HG02571 (cell line): ENCODE results near the gene GREB1L.
"Not testable (repeated sequence)": the region's sequence is repeated elsewhere in the genome, so short reads cannot be mapped to it uniquely, and the experiment has no call there.

Experiments
- ATAC-seq: cut with Tn5 transposase; IDR thresholded peaks from one replicate; pipeline ENCODE4 v1.9.1; 2021; ENCODE audit warnings: mild to moderate bottlenecking, moderate library complexity; ENCODE audit not compliant: unreplicated experiment

The GREB1L gene

GRCh38 chr18:21262979-21263378, 20.9 kb downstream of the GREB1L start:
- ATAC-seq = no peak

DNA sequence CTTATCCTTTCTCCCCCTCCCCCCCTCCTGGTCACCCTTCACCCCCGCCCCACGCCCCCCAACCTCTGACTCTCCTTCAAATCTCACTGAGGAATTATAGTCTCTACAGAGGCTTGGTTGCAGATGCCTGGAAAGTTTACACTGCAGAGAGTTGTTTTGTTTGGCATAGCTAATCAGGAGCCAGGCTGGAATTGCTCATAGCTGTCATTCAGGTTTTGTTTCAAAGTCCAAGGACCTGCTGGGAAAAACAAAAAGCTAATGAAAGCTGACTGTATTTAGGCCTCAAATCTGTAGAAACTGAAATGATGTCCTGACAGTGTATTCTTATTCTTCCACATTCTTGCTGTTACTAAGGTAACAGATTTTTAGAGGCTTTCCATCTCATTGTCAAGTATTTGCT, 22.6 kb downstream of the GREB1L start:
- ATAC-seq = no peak

DNA sequence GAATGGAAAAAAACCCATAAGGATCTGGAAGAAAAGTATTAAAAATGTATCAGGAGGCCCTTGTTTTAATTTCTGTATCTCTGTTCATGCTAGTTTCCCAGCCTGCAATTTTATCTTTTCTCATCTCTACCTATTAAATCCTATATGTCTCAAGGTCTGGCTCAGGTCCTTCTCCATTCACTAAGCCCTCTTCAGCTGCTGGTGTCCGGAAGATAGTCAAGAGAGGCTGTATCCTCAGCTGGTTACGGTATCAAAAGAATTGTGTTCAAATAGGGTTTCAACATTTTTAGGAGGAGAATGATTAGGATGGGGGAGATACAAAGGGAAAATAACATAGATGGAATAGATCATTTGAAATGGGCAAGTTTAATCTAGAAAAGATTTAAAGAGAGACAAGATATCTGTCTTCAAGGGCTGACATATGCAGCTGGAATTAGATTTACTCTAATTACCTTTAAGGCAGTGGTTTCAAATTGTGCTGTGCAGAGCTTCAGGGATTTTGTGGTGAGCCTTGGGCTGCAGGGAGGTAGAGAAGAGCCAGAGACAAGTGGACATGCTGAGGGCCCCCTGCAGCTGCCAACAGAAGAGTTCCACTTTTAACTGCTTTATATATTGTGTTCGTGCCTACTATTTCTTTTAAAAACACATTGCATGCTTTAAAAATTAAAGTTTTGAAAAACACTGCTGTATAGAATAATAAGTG, 24.1 kb downstream of the GREB1L start:
- no peak for ATAC-seq

DNA sequence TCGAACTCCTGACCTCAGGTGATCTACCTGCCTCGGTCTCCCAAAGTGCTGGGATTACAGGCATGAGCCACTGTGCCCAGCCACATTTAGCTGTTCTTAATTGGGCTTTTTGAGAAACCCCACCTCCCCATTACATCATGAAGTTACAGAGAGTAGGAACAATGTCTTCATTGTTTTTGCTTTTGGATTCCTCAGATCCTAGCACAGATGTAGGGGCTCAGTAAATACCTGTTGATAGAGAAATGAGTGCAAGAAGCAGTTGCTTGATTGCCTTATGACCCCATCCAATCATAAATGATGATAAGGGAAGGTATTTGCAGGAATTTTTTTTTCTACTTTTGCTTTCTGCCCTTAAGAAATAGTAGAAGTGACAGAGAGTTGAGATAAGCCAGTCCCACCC, 25.4 kb downstream of the GREB1L start:
- no peak for ATAC-seq

DNA sequence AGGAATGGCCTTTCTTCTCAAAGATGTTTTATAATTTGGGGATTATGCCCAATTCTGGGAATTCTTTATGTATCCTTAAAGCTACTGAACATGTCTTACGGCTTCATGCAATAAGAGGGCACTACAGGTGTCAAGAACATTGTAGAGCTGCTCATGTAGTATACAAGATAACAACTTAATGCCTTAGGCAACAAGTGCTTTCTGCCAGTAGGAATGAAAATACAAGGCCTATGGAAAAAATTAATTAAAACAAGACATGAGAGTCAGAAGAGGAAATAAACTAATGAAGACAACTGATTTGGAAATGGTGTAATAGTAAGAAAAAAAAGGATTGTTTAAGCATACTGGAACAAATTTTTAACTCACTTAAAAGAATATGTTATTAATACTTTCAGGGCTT, 27.3 kb downstream of the GREB1L start:
- no peak for ATAC-seq

- ATAC-seq = no peak
Measured at GRCh38 chr18:21270453-21270852, 28.4 kb downstream of the GREB1L start.

DNA sequence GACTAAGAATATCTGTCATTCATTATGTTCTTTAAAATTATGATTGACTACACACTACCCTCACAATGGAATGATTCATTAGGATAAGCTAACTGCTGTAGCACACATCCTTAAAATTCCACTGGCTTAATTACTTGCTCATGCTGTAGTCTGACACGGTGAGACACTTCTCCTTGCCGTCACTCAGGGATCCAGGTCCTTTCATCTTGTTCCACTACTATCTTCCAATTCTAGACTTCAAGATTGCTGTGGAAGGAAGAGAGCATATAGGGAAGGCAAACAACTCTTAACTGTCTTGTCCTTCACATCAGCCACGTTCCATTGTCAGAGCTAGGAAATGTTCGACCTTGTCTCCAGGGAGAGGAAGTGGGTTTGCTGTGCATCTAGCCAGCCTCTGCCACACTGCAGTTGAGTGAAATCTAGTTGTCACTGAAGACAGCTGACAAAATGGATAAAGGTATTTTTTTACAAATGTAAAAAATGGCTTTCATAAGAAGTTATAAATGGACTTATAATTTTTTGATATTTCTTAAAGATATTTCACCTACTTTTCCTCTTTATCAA, 30.1 kb downstream of the GREB1L start:
- no peak for ATAC-seq

- ATAC-seq = no peak
Measured at GRCh38 chr18:21273568-21273967, 31.5 kb downstream of the GREB1L start.

DNA sequence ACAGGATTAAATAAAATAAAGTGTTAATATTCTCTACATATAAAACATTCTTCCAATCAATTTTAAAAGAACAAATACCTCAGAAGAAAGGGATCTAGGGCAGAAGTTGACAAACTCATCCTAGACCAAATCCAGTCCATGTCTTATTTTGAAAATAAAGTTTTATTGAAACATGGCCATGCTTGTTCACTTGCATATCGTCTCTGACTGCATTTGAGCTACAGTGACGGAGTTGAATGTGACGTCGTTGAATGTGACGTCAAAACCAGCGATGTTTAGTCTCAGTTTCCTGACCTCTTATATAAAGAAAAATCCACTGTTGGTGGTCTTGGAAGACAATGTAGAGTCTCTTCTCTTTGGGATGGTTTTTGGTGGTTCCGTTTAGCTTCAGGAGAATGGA, 33.6 kb downstream of the GREB1L start:
- ATAC-seq = no peak

GRCh38 chr18:21277578-21277977, 35.5 kb downstream of the GREB1L start:
- ATAC-seq = no peak

DNA sequence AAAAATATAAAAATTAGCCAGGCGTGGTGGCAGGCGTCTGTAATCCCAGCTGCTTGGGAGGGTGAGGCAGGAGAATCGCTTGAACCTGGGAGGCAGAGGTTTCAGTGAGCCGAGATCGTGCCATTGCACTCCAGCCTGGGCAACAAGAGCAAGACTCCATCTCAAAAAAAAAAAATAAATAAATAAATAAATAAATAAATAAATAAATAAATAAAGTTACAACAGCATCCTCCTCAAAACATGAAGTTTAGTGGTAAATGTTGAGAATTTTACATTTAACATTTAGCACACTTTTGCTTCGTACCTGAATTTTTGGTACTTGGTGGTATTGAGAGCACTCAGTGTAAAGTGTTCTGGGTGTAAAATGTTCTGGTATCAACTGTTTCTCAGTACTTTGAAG, 36.2 kb downstream of the GREB1L start:
- not testable (repeated sequence) for ATAC-seq

DNA sequence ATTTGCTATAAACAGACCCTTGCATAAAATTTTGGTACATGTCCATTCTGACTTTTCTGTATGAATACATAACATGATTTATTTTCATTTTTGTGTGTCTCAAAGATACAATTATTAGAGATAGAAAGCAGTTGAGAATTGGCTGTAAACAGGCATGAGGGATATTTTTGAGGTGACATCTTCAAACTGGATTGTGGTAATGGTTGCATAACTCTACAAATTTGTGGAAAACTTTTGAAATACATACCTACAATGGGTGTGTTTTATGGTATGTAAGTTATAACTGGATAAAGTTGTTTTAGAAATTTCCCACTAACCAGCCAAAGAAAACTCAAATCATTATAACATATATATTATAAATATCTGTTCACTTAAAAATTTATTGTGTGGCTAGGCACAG, 39.6 kb downstream of the GREB1L start:
- ATAC-seq = no peak

- ATAC-seq = no peak
Measured at GRCh38 chr18:21284540-21284939, 42.5 kb downstream of the GREB1L start.

GRCh38 chr18:21289827-21290226, 47.8 kb downstream of the GREB1L start:
- ATAC-seq = no peak

GRCh38 chr18:21291106-21291505, 49.1 kb downstream of the GREB1L start:
- no peak for ATAC-seq

- no peak for ATAC-seq
Measured at GRCh38 chr18:21293479-21293878, 51.4 kb downstream of the GREB1L start.

DNA sequence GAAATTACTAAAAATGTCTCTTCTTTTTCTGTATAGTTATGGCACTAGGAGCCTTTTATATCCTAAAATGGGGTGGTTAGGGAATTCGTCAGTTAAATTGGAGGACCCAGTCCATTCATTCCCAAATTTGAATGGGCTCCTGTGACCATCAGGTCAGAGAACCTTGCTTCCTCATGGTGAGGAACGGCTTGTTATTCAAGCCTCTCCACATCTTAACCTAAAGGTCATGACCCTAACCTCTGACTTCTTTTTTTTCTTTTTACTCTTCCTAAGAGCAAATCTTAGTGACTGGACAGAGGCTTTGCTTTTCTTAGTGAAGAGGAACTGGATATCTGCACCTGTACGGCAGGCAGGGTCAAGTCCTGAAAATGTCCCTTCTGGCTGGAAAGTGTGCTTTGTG, 53.1 kb downstream of the GREB1L start:
- no peak for ATAC-seq

GRCh38 chr18:21296045-21296444, 54.0 kb downstream of the GREB1L start:
- no peak for ATAC-seq

- ATAC-seq = no peak
Measured at GRCh38 chr18:21298351-21298750, 56.3 kb downstream of the GREB1L start.

DNA sequence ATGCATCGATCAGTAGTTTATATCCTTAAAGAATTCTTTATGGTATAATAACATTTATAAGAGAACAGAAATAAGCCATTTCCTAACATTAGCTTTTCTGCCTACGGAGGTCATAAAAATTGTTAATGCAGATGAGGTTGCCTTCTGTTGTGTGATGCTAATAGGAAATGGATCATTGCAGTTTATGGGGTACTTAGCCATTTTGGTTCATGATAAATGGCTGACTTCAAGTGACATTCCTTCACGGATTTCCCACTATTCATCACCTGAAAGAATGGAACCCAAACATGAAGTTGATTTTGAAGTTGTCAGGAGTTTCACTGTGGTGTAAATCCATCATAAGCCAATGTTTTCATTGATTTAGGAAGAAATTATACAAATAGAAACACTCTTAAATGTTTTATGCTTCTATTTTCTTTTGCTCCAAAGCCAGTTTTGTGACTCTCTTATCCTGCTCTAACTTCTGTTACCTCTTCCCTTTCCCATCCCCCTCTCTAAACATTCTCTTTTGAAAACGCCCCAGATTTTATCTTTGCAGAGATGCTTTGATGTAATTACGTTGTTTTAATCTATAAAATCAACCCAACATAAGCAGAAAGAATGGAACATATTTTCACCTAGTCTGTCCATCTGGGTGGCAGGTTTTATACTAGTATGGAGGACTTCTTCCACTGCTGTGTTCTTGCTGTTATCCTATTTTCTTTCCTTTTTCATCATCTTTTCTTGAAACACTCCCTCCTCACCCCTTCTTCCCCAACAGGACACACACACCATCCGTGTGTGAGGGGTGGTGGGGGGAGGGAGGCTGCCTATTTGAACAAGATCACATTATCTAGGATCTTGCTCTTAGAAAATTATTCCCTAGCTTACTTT, 58.2 kb downstream of the GREB1L start:
- no peak for ATAC-seq

- no peak for ATAC-seq
Measured at GRCh38 chr18:21300908-21301200, 58.8 kb downstream of the GREB1L start.

DNA sequence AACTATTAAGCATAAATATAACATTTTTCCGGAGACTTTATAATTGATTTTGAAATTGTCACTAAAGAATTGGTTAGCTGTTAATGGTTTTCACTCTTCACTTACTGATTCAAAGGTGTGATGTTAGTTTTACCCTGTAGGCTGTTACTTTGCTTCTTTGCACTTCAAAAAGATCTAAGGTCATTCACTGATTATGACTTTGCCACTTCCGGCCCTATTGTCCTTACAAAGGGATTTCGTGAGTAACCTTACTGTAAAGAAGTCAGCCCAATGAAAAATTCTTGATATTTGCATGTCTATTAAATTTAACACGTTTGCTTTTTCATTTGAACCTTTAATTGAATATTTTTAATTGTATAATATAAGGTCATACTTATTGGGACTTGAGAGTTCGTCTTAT, 61.4 kb downstream of the GREB1L start:
- no peak for ATAC-seq
